HCT116 (cell line): Measurements from ENCODE around the gene TYW3. TPM values are rescaled to one million over a fixed set of nuclear protein-coding genes. Genes with fewer than 3 reads are reported as not detected.

ENCODE experiments used
- ATAC-seq: fragments of 200-7000 bp; cut with Tn5 transposase; 2 replicates; pipeline ENCODE4 v1.9.1; 2020; ENCODE audit warnings: mild to moderate bottlenecking, moderate library complexity
- BruUV-seq: library from RNA; stranded (reverse); fragments of 400-500 nt; replicated peaks from 2 replicates; lab custom pipeline; 2021; lab: Mats Ljungman, UMichigan
- CTCF ChIA-PET: fragments of 300-600 bp; sonication (Branson Sonifier 250); formaldehyde crosslinking; loops from one replicate; lab custom pipeline; 2021; ENCODE audit warnings: antibody characterized with exemption; lab: Charles Lee
- POLR2A ChIA-PET: fragments of 300-600, 350-600 bp; sonication (Branson Sonifier 250); formaldehyde crosslinking; loops from one replicate; lab custom pipeline; 2021; ENCODE audit warnings: antibody characterized with exemption; lab: Charles Lee
- RAD21 ChIA-PET, 2 experiments: fragments of 300-600 bp; sonication (Branson Sonifier 250); formaldehyde crosslinking; loops; one replicate each; lab custom pipeline; 2023; ENCODE audit warnings: low total read pairs in 2 of 2; ENCODE audit not compliant: uncharacterized antibody in 2 of 2, unreplicated experiment in 2 of 2, low non-redundant PET in 1 of 2; lab: Charles Lee
- DNase-seq: peaks from one replicate; pipeline ENCODE4 v3.0.0-alpha.2; 2010; ENCODE audit warnings: low read depth, low spot score
- H2AFZ ChIP-seq: fragments of 200-600 bp; shearing (Covaris generic), sonication (generic); 2 replicates; pipeline ENCODE4 v1.6.1; 2017; ENCODE audit warnings: low read depth, mixed run types, mixed read lengths, antibody characterized with exemption, low read length; ENCODE audit not compliant: poor library complexity, severe bottlenecking
- H3K27ac ChIP-seq: 2 replicates; pipeline ENCODE4 v1.5.1; 2012; ENCODE audit warnings: low read depth, low read length
- H3K27me3 ChIP-seq: fragments of 200-600 bp; sonication (generic); 2 replicates; pipeline ENCODE4 v1.6.1; 2016; ENCODE audit warnings: mixed run types, low read length, mixed read lengths; ENCODE audit not compliant: insufficient read depth
- H3K36me3 ChIP-seq, 2 experiments: fragments of 200-500 bp in 1 of 2; fragments of 200-600 bp in 1 of 2; sonication (Bioruptor generic) in 1 of 2; sonication (generic) in 1 of 2; 2 replicates each; pipeline versions ENCODE4 v1.5.1 to v1.6.1; 2014 to 2016; ENCODE audit warnings: low read length in 2 of 2, inconsistent platforms in 1 of 2, mixed read lengths in 1 of 2, mixed run types in 1 of 2; ENCODE audit not compliant: insufficient read depth in 2 of 2, control insufficient read depth in 1 of 2
- H3K4me1 ChIP-seq, 2 experiments: fragments of 200-600 bp in 1 of 2; sonication (generic) in 1 of 2; 2 replicates each; pipeline versions ENCODE4 v1.5.1 to v1.6.1; 2012 to 2017; ENCODE audit warnings: low read length in 2 of 2, inconsistent platforms in 1 of 2, mild to moderate bottlenecking in 1 of 2, mixed read lengths in 1 of 2, mixed run types in 1 of 2, moderate library complexity in 1 of 2; ENCODE audit not compliant: insufficient read depth in 2 of 2, control insufficient read depth in 1 of 2
- H3K4me2 ChIP-seq: fragments of 200-600 bp; sonication (generic); 2 replicates; pipeline ENCODE4 v1.6.1; 2017; ENCODE audit warnings: mixed run types, low read length, mixed read lengths
- H3K4me3 ChIP-seq, 2 experiments: fragments of 200-600 bp in 1 of 2; sonication (generic) in 1 of 2; replicated peaks in 1 of 2; 2 replicates each; pipeline ENCODE4 v1.5.1; 2011 to 2016; ENCODE audit warnings: low read length in 2 of 2, control low read depth in 1 of 2, low read depth in 1 of 2, mild to moderate bottlenecking in 1 of 2, mixed read lengths in 1 of 2, mixed run types in 1 of 2
- H3K79me2 ChIP-seq: fragments of 200-600 bp; sonication (generic); 2 replicates; pipeline ENCODE4 v1.6.1; 2017; ENCODE audit warnings: mild to moderate bottlenecking, mixed run types, low read length, moderate library complexity, mixed read lengths; ENCODE audit not compliant: insufficient read depth
- H3K9ac ChIP-seq: fragments of 200-600 bp; sonication (generic); 2 replicates; pipeline ENCODE4 v1.6.1; 2016; ENCODE audit warnings: low read length, mixed read lengths
- H3K9me2 ChIP-seq: fragments of 200-600 bp; sonication (generic), shearing (Covaris generic); 2 replicates; pipeline ENCODE4 v1.6.1; 2017; ENCODE audit warnings: mixed run types, mild to moderate bottlenecking, moderate library complexity; ENCODE audit not compliant: insufficient read depth
- H3K9me3 ChIP-seq, 2 experiments: fragments of 200-500 bp in 1 of 2; fragments of 200-600 bp in 1 of 2; sonication (Bioruptor generic) in 1 of 2; sonication (generic) in 1 of 2; 2 replicates each; pipeline ENCODE4 v1.6.1; 2014 to 2017; ENCODE audit warnings: low read length in 2 of 2, mixed read lengths in 2 of 2, inconsistent platforms in 1 of 2, low read depth in 1 of 2, mild to moderate bottlenecking in 1 of 2, mixed run types in 1 of 2, moderate library complexity in 1 of 2; ENCODE audit not compliant: control insufficient read depth in 1 of 2, insufficient read depth in 1 of 2
- H4K20me1 ChIP-seq: fragments of 200-600 bp; sonication (generic), shearing (Covaris generic); 2 replicates; pipeline ENCODE4 v1.6.1; 2017; ENCODE audit warnings: mixed run types, mild to moderate bottlenecking, moderate library complexity; ENCODE audit not compliant: insufficient read depth
- CEBPB ChIP-seq: IDR thresholded peaks from 2 replicates; pipeline ENCODE4 v1.6.1; 2012; ENCODE audit warnings: low read depth
- EGR1 ChIP-seq: IDR thresholded peaks from 2 replicates; pipeline ENCODE4 v1.6.1; 2012; ENCODE audit warnings: low read depth
- ELF1 ChIP-seq: IDR thresholded peaks from 2 replicates; pipeline ENCODE4 v1.6.1; 2012; ENCODE audit warnings: low read depth, borderline replicate concordance
- EZH2 ChIP-seq: fragments of 200-600 bp; sonication (generic); IDR thresholded peaks from 2 replicates; pipeline ENCODE4 v1.6.1; 2017; ENCODE audit warnings: antibody characterized with exemption, mixed run types
- EZH2phosphoT487 ChIP-seq: fragments of 200-600 bp; IDR thresholded peaks from 2 replicates; pipeline ENCODE4 v1.6.1; 2018; ENCODE audit warnings: antibody characterized with exemption, borderline replicate concordance
- JUND ChIP-seq: IDR thresholded peaks from 2 replicates; pipeline ENCODE4 v1.6.1; 2012
- RAD21 ChIP-seq: IDR thresholded peaks from 2 replicates; pipeline ENCODE4 v1.6.1; 2012; ENCODE audit warnings: low read depth, mild to moderate bottlenecking
- SIN3A ChIP-seq: IDR thresholded peaks from 2 replicates; pipeline ENCODE4 v1.6.1; 2012; ENCODE audit warnings: low read depth
- SRF ChIP-seq: IDR thresholded peaks from 2 replicates; pipeline ENCODE4 v1.6.1; 2012; ENCODE audit warnings: low read depth
- YY1 ChIP-seq: IDR thresholded peaks from 2 replicates; pipeline ENCODE4 v1.6.1; 2011; ENCODE audit warnings: low read length, low read depth, moderate library complexity, mild to moderate bottlenecking; ENCODE audit not compliant: insufficient replicate concordance; ENCODE audit errors: extremely low read depth
- ZNF274 ChIP-seq: fragments of 200-500 bp; sonication (Bioruptor generic); IDR thresholded peaks from 2 replicates; pipeline ENCODE4 v1.6.1; 2014; ENCODE audit warnings: mild to moderate bottlenecking, low read depth, low read length, inconsistent platforms
- intact Hi-C: fragments of 100-400 bp; cut with micrococcal nuclease; formaldehyde crosslinking; loops from 2 replicates; pipeline ENCODE4 v1.10.0; 2022
- total RNA-seq: library from RNA; stranded (reverse); gene quantifications from one replicate; pipeline ENCODE4 v1.2.1, GENCODE V29; 2021; ENCODE audit not compliant: unreplicated experiment
- TF ChIP-seq, protein P1 (sequence below): IDR thresholded peaks from 2 replicates; pipeline ENCODE4 v1.6.1; 2012
- TF ChIP-seq, protein P2 (sequence below): IDR thresholded peaks from 2 replicates; pipeline ENCODE4 v1.6.1; 2012; ENCODE audit warnings: low read depth
- TF ChIP-seq, protein P3 (sequence below): IDR thresholded peaks from 2 replicates; pipeline ENCODE4 v1.6.1; 2011; ENCODE audit warnings: mild to moderate bottlenecking, low read length, moderate library complexity; ENCODE audit not compliant: insufficient replicate concordance; ENCODE audit errors: extremely low read depth
- TF ChIP-seq, protein P4 (sequence below): IDR thresholded peaks from 2 replicates; pipeline ENCODE4 v1.6.1; 2012

TYW3 gene
- total RNA-seq, 1 experiment from 2014 or later = 31.8 TPM

DNA sequence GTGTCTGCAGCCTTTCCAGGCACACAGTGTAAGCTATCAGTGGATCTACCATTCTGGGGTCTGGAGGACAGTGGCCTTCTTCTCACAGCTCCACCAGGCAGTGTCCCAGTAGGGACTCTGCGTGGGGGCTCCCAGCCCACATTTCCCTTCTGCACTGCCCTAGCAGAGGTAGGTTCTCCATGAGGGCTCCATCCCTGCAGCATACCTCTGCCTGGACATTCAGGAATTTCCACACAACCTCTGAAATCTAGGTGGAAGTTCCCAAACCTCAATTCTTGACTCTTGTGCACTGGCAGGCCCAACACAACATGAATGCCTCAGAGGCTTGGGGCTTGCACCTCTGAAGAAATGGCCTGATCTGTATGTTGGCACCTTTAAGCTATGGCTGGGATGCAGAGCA is 6.9 kb upstream of the TYW3 start:
- Histone ChIP-seq H3K79me2 (no peaks in the 10 kb centered on the region), H3K27me3 (no peaks in the 10 kb centered on the region), H3K36me3 (peaks cover 0 to 5% of the 10 kb centered on the region in 2 experiments; a peak in 1 of 4 replicates), H2AFZ (no peak overlapping the region), H3K9me3 (peaks cover 3% of the 10 kb centered on the region in 2 experiments; a peak in 2 of 4 replicates), H3K27ac (no peak overlapping the region), H3K4me3 (no peak overlapping the region), H3K9me2 (no peaks in the 10 kb centered on the region), H4K20me1 (no peaks in the 10 kb centered on the region), H3K4me2 (no peak overlapping the region), H3K4me1 (peaks cover 10 to 15% of the 10 kb centered on the region in 2 experiments), H3K9ac (no peak overlapping the region)
- ATAC-seq (no peak), DNase-seq (no peak)
- intact Hi-C loops = no loop called here
- POLR2A ChIA-PET = no interaction called here
- CTCF ChIA-PET = no interaction called here
- RAD21 ChIA-PET = no interaction called here
- no TSS peak for BruUV-seq
- no peak for TF ChIP-seq JUND
- TF ChIP-seq ELF1 = no peak
- no peak for TF ChIP-seq RAD21
- no peak for TF ChIP-seq ZNF274
- no peak for TF ChIP-seq SRF
- no peak for TF ChIP-seq EGR1
- TF ChIP-seq, protein P1, sequence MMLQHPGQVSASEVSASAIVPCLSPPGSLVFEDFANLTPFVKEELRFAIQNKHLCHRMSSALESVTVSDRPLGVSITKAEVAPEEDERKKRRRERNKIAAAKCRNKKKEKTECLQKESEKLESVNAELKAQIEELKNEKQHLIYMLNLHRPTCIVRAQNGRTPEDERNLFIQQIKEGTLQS = no peak
- TF ChIP-seq EZH2phosphoT487 = no peak

DNA sequence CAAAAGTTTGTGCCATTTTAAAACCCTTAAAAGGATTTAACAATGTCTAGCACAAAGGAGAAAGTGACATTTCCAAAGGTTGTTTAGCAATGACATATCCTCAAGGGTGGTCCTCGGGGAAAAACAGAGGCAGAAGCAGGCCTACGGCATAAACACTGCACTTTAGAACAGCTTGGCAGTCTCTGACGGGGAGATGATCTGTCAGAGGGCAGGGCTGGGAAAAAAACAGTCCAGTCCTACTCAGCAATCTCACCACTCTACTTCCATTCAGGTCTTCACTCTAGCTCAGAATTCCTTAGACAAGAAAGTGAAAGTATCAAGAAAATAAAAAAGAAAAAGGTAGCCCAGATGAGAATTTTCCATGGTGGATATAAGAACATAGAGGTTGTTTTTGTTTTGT is 4.2 kb upstream of the TYW3 start:
- POLR2A ChIA-PET = interaction anchor here (0.5 kb wide), 1 partner anchor 1043 kb away, joined by 5 read pairs; no protein-coding TSS in a partner anchor
- no peak overlapping the region for H3K4me3 ChIP-seq
- no peaks in the 10 kb centered on the region for H4K20me1 ChIP-seq
- CTCF ChIA-PET = no interaction called here
- ATAC-seq (no peak), DNase-seq (no peak)
- peaks cover 13 to 25% of the 10 kb centered on the region in 2 experiments for H3K4me1 ChIP-seq
- H3K4me2 ChIP-seq = no peak overlapping the region
- no peak overlapping the region for H2AFZ ChIP-seq
- H3K9ac ChIP-seq = no peak overlapping the region
- intact Hi-C loops = no loop called here
- no peaks in the 10 kb centered on the region for H3K9me2 ChIP-seq
- H3K79me2 ChIP-seq = peaks cover under 1% of the 10 kb centered on the region; the same call in 1 of the 2 replicates
- H3K27me3 ChIP-seq = no peaks in the 10 kb centered on the region
- RAD21 ChIA-PET = no interaction called here
- BruUV-seq = no TSS peak
- H3K27ac ChIP-seq = no peak overlapping the region
- H3K36me3 ChIP-seq = no peaks in the 10 kb centered on the region; a peak in 1 of 4 replicates
- H3K9me3 ChIP-seq = peaks cover 3% of the 10 kb centered on the region in 2 experiments; a peak in 2 of 4 replicates
- TF ChIP-seq SRF = no peak
- TF ChIP-seq, protein P2, sequence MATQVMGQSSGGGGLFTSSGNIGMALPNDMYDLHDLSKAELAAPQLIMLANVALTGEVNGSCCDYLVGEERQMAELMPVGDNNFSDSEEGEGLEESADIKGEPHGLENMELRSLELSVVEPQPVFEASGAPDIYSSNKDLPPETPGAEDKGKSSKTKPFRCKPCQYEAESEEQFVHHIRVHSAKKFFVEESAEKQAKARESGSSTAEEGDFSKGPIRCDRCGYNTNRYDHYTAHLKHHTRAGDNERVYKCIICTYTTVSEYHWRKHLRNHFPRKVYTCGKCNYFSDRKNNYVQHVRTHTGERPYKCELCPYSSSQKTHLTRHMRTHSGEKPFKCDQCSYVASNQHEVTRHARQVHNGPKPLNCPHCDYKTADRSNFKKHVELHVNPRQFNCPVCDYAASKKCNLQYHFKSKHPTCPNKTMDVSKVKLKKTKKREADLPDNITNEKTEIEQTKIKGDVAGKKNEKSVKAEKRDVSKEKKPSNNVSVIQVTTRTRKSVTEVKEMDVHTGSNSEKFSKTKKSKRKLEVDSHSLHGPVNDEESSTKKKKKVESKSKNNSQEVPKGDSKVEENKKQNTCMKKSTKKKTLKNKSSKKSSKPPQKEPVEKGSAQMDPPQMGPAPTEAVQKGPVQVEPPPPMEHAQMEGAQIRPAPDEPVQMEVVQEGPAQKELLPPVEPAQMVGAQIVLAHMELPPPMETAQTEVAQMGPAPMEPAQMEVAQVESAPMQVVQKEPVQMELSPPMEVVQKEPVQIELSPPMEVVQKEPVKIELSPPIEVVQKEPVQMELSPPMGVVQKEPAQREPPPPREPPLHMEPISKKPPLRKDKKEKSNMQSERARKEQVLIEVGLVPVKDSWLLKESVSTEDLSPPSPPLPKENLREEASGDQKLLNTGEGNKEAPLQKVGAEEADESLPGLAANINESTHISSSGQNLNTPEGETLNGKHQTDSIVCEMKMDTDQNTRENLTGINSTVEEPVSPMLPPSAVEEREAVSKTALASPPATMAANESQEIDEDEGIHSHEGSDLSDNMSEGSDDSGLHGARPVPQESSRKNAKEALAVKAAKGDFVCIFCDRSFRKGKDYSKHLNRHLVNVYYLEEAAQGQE = no peak
- TF ChIP-seq, protein P3, sequence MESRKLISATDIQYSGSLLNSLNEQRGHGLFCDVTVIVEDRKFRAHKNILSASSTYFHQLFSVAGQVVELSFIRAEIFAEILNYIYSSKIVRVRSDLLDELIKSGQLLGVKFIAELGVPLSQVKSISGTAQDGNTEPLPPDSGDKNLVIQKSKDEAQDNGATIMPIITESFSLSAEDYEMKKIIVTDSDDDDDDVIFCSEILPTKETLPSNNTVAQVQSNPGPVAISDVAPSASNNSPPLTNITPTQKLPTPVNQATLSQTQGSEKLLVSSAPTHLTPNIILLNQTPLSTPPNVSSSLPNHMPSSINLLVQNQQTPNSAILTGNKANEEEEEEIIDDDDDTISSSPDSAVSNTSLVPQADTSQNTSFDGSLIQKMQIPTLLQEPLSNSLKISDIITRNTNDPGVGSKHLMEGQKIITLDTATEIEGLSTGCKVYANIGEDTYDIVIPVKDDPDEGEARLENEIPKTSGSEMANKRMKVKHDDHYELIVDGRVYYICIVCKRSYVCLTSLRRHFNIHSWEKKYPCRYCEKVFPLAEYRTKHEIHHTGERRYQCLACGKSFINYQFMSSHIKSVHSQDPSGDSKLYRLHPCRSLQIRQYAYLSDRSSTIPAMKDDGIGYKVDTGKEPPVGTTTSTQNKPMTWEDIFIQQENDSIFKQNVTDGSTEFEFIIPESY = no peak
- no peak for TF ChIP-seq ELF1
- no peak for TF ChIP-seq SIN3A
- TF ChIP-seq RAD21 = no peak
- no peak for TF ChIP-seq YY1
- no peak for TF ChIP-seq CEBPB
- TF ChIP-seq JUND = no peak
- TF ChIP-seq, protein P4, sequence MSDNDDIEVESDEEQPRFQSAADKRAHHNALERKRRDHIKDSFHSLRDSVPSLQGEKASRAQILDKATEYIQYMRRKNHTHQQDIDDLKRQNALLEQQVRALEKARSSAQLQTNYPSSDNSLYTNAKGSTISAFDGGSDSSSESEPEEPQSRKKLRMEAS = no peak
- TF ChIP-seq EZH2 = no peak
